DOHH2 (cell line): ENCODE results near the gene YPEL1.

Experiments
- CTCF ChIP-seq: fragments of 200-600 bp; sonication (generic); IDR thresholded peaks from one replicate; pipeline ENCODE4 v1.5.1; 2014; ENCODE audit warnings: antibody characterized with exemption, mild to moderate bottlenecking, low read depth, low read length; ENCODE audit not compliant: poor library complexity, severe bottlenecking
- EZH2phosphoT487 ChIP-seq: fragments of 200-600 bp; sonication (generic); IDR thresholded peaks from 2 replicates; pipeline ENCODE4 v1.6.1; 2017; ENCODE audit warnings: borderline replicate concordance, mild to moderate bottlenecking, antibody characterized with exemption, low read length, moderate library complexity, mixed read lengths

DNA sequence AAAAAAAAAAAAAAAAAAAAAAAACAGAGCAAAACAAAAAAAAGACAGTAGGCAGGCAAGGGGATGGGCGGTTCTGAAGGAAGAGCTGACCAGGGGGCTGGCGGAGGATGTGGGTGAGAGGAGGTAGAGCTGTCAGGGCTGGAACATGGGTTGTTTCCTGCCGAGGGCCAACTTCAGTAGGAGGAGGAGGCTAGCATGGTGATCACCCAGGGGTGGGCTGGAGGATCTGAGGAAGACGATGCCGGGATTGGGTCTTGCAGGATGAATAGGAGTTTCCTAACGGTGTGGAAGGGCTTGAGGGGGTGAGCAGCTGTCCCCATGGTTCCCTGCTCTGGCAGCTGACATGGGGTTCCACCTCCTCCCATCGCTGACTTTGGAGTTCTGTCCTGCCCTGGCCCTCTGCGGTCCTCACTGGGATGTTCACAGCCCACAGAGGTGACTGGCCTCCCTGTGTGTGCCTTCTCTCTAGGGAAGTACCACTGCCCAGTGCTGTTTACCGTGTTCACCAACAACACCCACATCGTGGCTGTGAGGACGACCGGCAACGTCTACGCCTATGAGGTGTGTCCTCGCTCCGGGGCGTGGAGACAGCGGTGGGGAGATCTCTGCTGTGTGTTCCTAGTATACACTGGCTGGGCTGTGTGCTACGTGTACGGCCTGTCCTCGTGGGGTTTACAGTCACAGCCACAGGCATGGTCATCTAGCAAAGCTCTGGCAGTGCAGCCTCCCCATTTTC, 54.6 kb downstream of the YPEL1 start:
- no peak for TF ChIP-seq CTCF
- no peak for TF ChIP-seq EZH2phosphoT487
